SU-DHL-6 (cell line): ENCODE results near the gene CHST13.

Experiments used
- EZH2phosphoT487 ChIP-seq: fragments of 200-600 bp; sonication (generic), shearing (Covaris generic); conservative IDR thresholded peaks from 2 replicates; pipeline ENCODE4 v1.6.1; 2018; ENCODE audit warnings: mild to moderate bottlenecking, antibody characterized with exemption, low read length, moderate library complexity, mixed read lengths
- TF ChIP-seq, protein P1 (sequence below): fragments of 200-600 bp; sonication (generic); IDR thresholded peaks from one replicate; pipeline ENCODE4 v1.5.1; 2017; ENCODE audit warnings: antibody characterized with exemption, mild to moderate bottlenecking, low read length, moderate library complexity; ENCODE audit not compliant: insufficient read depth, poor library complexity, severe bottlenecking

DNA sequence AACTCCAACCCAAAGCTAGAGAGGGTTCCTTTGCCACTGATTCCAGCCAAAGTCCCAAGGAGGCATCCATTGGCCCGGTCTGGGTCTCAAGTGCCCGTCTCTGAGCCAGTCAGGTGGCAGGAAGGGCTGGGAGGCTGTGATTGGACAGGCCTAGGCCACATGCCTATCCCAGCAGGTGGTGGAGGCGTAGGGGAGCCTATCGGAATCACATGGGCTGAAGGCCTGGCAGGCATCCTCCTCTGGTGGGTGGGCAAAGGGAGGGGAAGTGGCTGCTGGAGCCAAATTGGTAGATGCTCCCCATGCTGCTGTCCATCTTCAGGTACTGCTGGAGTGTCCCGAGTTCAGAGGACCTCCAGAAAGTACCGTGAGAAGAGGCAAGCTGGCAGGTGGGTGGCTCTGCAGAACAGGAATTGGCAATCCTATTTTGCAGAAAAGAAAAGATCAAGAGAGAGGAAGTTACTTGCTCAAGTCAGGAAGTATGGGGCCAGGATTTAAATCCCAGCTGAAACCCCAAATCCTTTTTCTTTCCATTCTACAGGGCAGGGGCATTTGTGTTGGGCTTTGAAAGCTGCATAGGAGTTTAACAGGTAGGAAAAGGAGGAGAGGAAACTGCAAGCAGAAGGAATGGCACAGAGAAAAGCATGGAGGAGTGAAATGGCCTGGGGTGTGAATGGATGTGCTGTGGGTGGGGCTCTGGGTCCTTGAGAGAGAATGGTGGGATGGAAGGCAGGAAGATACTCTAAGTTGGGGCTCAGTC, 3.7 kb downstream of the CHST13 start:
- TF ChIP-seq, protein P1, sequence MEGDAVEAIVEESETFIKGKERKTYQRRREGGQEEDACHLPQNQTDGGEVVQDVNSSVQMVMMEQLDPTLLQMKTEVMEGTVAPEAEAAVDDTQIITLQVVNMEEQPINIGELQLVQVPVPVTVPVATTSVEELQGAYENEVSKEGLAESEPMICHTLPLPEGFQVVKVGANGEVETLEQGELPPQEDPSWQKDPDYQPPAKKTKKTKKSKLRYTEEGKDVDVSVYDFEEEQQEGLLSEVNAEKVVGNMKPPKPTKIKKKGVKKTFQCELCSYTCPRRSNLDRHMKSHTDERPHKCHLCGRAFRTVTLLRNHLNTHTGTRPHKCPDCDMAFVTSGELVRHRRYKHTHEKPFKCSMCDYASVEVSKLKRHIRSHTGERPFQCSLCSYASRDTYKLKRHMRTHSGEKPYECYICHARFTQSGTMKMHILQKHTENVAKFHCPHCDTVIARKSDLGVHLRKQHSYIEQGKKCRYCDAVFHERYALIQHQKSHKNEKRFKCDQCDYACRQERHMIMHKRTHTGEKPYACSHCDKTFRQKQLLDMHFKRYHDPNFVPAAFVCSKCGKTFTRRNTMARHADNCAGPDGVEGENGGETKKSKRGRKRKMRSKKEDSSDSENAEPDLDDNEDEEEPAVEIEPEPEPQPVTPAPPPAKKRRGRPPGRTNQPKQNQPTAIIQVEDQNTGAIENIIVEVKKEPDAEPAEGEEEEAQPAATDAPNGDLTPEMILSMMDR = no peak
- no peak for TF ChIP-seq EZH2phosphoT487
